ENCODE results near the gene NCAM1. TPM values are rescaled to one million over a fixed set of nuclear protein-coding genes. Genes with fewer than 3 reads are reported as not detected.

The NCAM1 gene
- total and polyA plus RNA-seq, 2 of the 13 experiments (the other 11 are each of a cell fraction or from before 2014, with no cell fraction given) = 0.05 TPM; not detected in 1

DNA sequence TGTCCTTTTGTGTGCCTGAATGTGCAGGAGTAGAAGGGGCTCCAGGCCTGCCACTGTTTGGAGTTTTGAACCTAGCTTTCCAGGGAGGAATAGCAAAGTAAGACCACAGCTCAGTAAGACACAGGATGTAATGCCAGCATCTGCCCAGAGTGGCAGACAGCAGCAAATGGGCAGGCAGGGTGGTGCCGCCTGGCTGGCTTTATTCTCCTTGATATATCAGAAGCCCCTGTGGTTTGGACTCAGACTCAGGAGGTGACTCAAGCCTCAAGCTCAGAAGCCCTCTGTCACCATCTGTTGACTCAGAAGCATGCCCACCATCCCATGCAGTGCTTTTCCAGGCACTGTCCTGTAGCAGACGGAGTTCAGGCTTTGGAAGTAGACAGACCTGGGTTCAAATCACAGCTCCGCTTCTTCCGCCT is 280.4 kb downstream of the NCAM1 start (continued):
- TF ChIP-seq, protein P1, sequence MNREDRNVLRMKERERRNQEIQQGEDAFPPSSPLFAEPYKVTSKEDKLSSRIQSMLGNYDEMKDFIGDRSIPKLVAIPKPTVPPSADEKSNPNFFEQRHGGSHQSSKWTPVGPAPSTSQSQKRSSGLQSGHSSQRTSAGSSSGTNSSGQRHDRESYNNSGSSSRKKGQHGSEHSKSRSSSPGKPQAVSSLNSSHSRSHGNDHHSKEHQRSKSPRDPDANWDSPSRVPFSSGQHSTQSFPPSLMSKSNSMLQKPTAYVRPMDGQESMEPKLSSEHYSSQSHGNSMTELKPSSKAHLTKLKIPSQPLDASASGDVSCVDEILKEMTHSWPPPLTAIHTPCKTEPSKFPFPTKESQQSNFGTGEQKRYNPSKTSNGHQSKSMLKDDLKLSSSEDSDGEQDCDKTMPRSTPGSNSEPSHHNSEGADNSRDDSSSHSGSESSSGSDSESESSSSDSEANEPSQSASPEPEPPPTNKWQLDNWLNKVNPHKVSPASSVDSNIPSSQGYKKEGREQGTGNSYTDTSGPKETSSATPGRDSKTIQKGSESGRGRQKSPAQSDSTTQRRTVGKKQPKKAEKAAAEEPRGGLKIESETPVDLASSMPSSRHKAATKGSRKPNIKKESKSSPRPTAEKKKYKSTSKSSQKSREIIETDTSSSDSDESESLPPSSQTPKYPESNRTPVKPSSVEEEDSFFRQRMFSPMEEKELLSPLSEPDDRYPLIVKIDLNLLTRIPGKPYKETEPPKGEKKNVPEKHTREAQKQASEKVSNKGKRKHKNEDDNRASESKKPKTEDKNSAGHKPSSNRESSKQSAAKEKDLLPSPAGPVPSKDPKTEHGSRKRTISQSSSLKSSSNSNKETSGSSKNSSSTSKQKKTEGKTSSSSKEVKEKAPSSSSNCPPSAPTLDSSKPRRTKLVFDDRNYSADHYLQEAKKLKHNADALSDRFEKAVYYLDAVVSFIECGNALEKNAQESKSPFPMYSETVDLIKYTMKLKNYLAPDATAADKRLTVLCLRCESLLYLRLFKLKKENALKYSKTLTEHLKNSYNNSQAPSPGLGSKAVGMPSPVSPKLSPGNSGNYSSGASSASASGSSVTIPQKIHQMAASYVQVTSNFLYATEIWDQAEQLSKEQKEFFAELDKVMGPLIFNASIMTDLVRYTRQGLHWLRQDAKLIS (CRISPR knock-in tag; IDR thresholded peaks at IDR 0.05) = no peak
- TF ChIP-seq SMC3 (IDR thresholded peaks at IDR 0.05; ENCODE audit: low read length) = no peak
- TF ChIP-seq, protein P2, sequence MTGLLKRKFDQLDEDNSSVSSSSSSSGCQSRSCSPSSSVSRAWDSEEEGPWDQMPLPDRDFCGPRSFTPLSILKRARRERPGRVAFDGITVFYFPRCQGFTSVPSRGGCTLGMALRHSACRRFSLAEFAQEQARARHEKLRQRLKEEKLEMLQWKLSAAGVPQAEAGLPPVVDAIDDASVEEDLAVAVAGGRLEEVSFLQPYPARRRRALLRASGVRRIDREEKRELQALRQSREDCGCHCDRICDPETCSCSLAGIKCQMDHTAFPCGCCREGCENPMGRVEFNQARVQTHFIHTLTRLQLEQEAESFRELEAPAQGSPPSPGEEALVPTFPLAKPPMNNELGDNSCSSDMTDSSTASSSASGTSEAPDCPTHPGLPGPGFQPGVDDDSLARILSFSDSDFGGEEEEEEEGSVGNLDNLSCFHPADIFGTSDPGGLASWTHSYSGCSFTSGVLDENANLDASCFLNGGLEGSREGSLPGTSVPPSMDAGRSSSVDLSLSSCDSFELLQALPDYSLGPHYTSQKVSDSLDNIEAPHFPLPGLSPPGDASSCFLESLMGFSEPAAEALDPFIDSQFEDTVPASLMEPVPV (CRISPR knock-in tag; IDR thresholded peaks at IDR 0.05) = no peak
- TF ChIP-seq NKX3-1 (CRISPR knock-in tag; IDR thresholded peaks at IDR 0.05) = no peak
- no peak for TF ChIP-seq NFIC (IDR thresholded peaks at IDR 0.05; ENCODE audit: low read length)

DNA sequence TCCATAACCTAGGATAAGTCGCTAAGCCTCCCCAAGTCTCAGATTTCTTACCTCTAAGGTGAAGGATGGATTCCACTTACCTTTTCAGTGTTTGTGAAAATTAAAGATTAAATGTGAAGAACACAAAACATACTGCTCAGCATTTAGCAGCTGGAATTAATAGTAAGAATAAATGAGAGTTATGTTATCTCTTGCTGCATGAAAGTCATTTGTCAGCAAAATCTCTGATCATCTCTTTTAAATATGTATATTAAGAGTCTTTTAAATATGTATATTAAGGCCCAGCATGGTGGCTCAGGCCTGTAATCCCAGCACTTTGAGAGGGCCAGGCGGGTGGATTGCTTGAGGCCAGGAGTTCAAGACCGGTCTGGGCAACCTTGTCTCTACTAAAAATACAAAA is 280.8 kb downstream of the NCAM1 start:
- intact Hi-C loops (cut with micrococcal nuclease; ENCODE audit: unreplicated experiment) (no loop called here), in situ Hi-C loops (cut with HindIII; ENCODE audit: extremely low pct_ligation_motif_present, low pct_unique_long_range_greater_than_20kb) (no loop called here)
- Histone ChIP-seq H3K4me1 (ENCODE audit: insufficient read depth, low read length) (peaks cover 23% of the 10 kb centered on the region), H3K36me3 (replicated peaks in 1 of 2; ENCODE audit: control insufficient read depth in 1 of 2, insufficient read depth in 2 of 2, low read length in 2 of 2) (no peaks in the 10 kb centered on the region), H3K4me2 (ENCODE audit: low read depth, low read length) (no peak overlapping the region), H4K20me1 (ENCODE audit: insufficient read depth, low read length) (no peaks in the 10 kb centered on the region), H2AFZ (ENCODE audit: low read length) (no peak overlapping the region), H3K9ac (ENCODE audit: insufficient read depth, low read depth, low read length) (no peak overlapping the region), H3K4me3 (replicated peaks in 1 of 3; ENCODE audit: insufficient read depth in 1 of 3, low read depth in 2 of 3, low read length in 3 of 3) (no peak overlapping the region), H3K27ac (ENCODE audit: extremely low read length, insufficient read depth, low read length) (no peak overlapping the region), H3K79me2 (ENCODE audit: insufficient read depth, low read length) (no peaks in the 10 kb centered on the region), H3K9me3 (ENCODE audit: low read length) (no peaks in the 10 kb centered on the region), H3K27me3 (ENCODE audit: control insufficient read depth in 1 of 2, insufficient read depth in 2 of 2, low read length in 2 of 2) (peaks cover 2 to 18% of the 10 kb centered on the region in 2 experiments; a peak in 3 of 5 replicates)
- no peak for ATAC-seq
- no TSS peak for BruUV-seq (replicated peaks)
- DNase-seq (ENCODE audit: low spot score) = no peak
- ChIA-PET CTCF (ENCODE audit: low intra/inter-chr PET ratio, low total read pairs) (no interaction called here), POLR2A (no interaction called here)
- 47% methylated on average over 3 of the region's 3 CpGs for WGBS (ENCODE audit: low lambda C conversion rate)
- FAIRE-seq = no peak
- TF ChIP-seq MAFF (IDR thresholded peaks at IDR 0.05; ENCODE audit: low read depth, low read length) = peak; percentile 75
- TF ChIP-seq, protein P3, sequence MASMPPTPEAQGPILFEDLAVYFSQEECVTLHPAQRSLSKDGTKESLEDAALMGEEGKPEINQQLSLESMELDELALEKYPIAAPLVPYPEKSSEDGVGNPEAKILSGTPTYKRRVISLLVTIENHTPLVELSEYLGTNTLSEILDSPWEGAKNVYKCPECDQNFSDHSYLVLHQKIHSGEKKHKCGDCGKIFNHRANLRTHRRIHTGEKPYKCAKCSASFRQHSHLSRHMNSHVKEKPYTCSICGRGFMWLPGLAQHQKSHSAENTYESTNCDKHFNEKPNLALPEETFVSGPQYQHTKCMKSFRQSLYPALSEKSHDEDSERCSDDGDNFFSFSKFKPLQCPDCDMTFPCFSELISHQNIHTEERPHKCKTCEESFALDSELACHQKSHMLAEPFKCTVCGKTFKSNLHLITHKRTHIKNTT (CRISPR knock-in tag; IDR thresholded peaks at IDR 0.05) = no peak
- TF ChIP-seq MAFK (conservative IDR thresholded peaks at IDR 0.05 in 1 of 2, IDR thresholded peaks at IDR 0.05 in 1 of 2; ENCODE audit: low read length in 2 of 2) = peak; percentile 67 to 80
